SIG-M5 treated with dmso at 0.1 percent for 504 hours (cell line): ENCODE results near the gene DDX31.
A peak's percentile ranks its signal among the peaks of the same experiment; 100 is the strongest.
"Not testable (repeated sequence)": the region's sequence is repeated elsewhere in the genome, so short reads cannot be mapped to it uniquely, and the experiment has no call there.

ENCODE experiments used
- DNase-seq: peaks from one replicate; lab custom pipeline; 2025; ENCODE audit not compliant: unreplicated experiment; lab: John Stamatoyannopoulos, UW

The DDX31 gene

GRCh38 chr9:132669698-132670456 lies at the start of gene DDX31:
DDX31 (minus strand) TSS chr9:132669983; CDS start chr9:132669934, 49 bp downstream.
- DNase-seq, result peak; percentile 61

- not testable (repeated sequence) for DNase-seq
Measured at GRCh38 chr9:132718381-132718928, 48.7 kb upstream of the DDX31 start.

- no peak for DNase-seq
Measured at GRCh38 chr9:132717326-132717945, 47.7 kb upstream of the DDX31 start.

- no peak for DNase-seq
Measured at GRCh38 chr9:132716007-132716406, 46.2 kb upstream of the DDX31 start.

- DNase-seq, result no peak
Measured at GRCh38 chr9:132712753-132713152, 43.0 kb upstream of the DDX31 start.

GRCh38 chr9:132711846-132712245 lies 42.1 kb upstream of the DDX31 start:
- DNase-seq, result no peak

GRCh38 chr9:132711152-132711551 lies 41.4 kb upstream of the DDX31 start:
- DNase-seq, result not testable (repeated sequence)

- no peak for DNase-seq
Measured at GRCh38 chr9:132710333-132710732, 40.5 kb upstream of the DDX31 start.

- no peak for DNase-seq
Measured at GRCh38 chr9:132708769-132709430, 39.1 kb upstream of the DDX31 start.

- no peak for DNase-seq
Measured at GRCh38 chr9:132708239-132708638, 38.5 kb upstream of the DDX31 start.

- DNase-seq, result no peak
Measured at GRCh38 chr9:132703336-132703735, 33.6 kb upstream of the DDX31 start.

- no peak for DNase-seq
Measured at GRCh38 chr9:132702254-132702653, 32.5 kb upstream of the DDX31 start.

GRCh38 chr9:132699956-132700355 lies 30.2 kb upstream of the DDX31 start:
- DNase-seq, result no peak

GRCh38 chr9:132698989-132699388 lies 29.2 kb upstream of the DDX31 start:
- peak; percentile 19 for DNase-seq

- no peak for DNase-seq
Measured at GRCh38 chr9:132697230-132697629, 27.4 kb upstream of the DDX31 start.

GRCh38 chr9:132694144-132694543 lies 24.4 kb upstream of the DDX31 start:
- peak; percentile 20 for DNase-seq

- no peak for DNase-seq
Measured at GRCh38 chr9:132690696-132691095, 20.9 kb upstream of the DDX31 start.

GRCh38 chr9:132683873-132684272 lies 14.1 kb upstream of the DDX31 start:
- DNase-seq, result no peak

GRCh38 chr9:132681561-132681960 lies 11.8 kb upstream of the DDX31 start:
- DNase-seq, result no peak

GRCh38 chr9:132679946-132680625 lies 10.3 kb upstream of the DDX31 start:
- no peak for DNase-seq

- no peak for DNase-seq
Measured at GRCh38 chr9:132677976-132678375, 8.2 kb upstream of the DDX31 start.
